Mesenchymal stem cell (in vitro differentiated cells and primary cell): ENCODE measurements around the gene MUC5AC.

ENCODE experiments used
- DNase-seq: peaks from one replicate; pipeline ENCODE4 v3.0.0-alpha.2; 2013
- H2AFZ ChIP-seq: one replicate; pipeline ENCODE4 v1.6.1; 2013; ENCODE audit warnings: low read depth, mild to moderate bottlenecking, control low read depth, inconsistent platforms, low read length, moderate library complexity
- H2AK5ac ChIP-seq: 2 replicates; pipeline ENCODE4 v1.6.1; 2013; ENCODE audit warnings: low read length, moderate library complexity, mild to moderate bottlenecking, inconsistent platforms; ENCODE audit not compliant: severe bottlenecking
- H2BK120ac ChIP-seq: one replicate; pipeline ENCODE4 v1.6.1; 2013; ENCODE audit warnings: low read depth, mild to moderate bottlenecking, inconsistent platforms, low read length, moderate library complexity
- H2BK12ac ChIP-seq, 2 experiments: one replicate each; pipeline ENCODE4 v1.6.1; 2013; ENCODE audit warnings: inconsistent platforms in 2 of 2, low read length in 2 of 2, mild to moderate bottlenecking in 2 of 2, moderate library complexity in 2 of 2, control low read depth in 1 of 2
- H2BK15ac ChIP-seq: one replicate; pipeline ENCODE4 v1.6.1; 2013; ENCODE audit warnings: mild to moderate bottlenecking, low read depth, inconsistent platforms; ENCODE audit not compliant: poor library complexity, severe bottlenecking
- H2BK5ac ChIP-seq: 2 replicates; pipeline ENCODE4 v1.6.1; 2013; ENCODE audit warnings: low read depth, mild to moderate bottlenecking, low read length, control low read depth, inconsistent platforms; ENCODE audit not compliant: poor library complexity, severe bottlenecking
- H3K14ac ChIP-seq, 2 experiments: one replicate each; pipeline ENCODE4 v1.6.1; 2013; ENCODE audit warnings: inconsistent platforms in 2 of 2, low read length in 2 of 2, control low read depth in 1 of 2, mild to moderate bottlenecking in 1 of 2, moderate library complexity in 1 of 2
- H3K18ac ChIP-seq, 2 experiments: one replicate each; pipeline ENCODE4 v1.6.1; 2013; ENCODE audit warnings: inconsistent platforms in 2 of 2, low read length in 2 of 2, control low read depth in 1 of 2, low read depth in 1 of 2, mild to moderate bottlenecking in 1 of 2
- H3K23ac ChIP-seq, 2 experiments: one replicate each; pipeline ENCODE4 v1.6.1; 2013; ENCODE audit warnings: inconsistent platforms in 2 of 2, low read length in 2 of 2, mild to moderate bottlenecking in 2 of 2, moderate library complexity in 2 of 2, control low read depth in 1 of 2
- H3K27ac ChIP-seq: 2 replicates; pipeline ENCODE4 v1.5.1; 2013; ENCODE audit warnings: mild to moderate bottlenecking, moderate library complexity, low read length, control low read depth, inconsistent platforms; ENCODE audit not compliant: poor library complexity, severe bottlenecking
- H3K27me3 ChIP-seq, 2 experiments: 2 replicates each; pipeline versions ENCODE4 v1.6.1 to v1.7.0; 2013; ENCODE audit warnings: low read length in 2 of 2, mild to moderate bottlenecking in 2 of 2, moderate library complexity in 2 of 2, control low read depth in 1 of 2, inconsistent platforms in 1 of 2; ENCODE audit not compliant: control insufficient read depth in 1 of 2, insufficient read depth in 1 of 2
- H3K36me3 ChIP-seq, 2 experiments: 2 replicates each; pipeline versions ENCODE4 v1.6.1 to v1.7.0; 2013; ENCODE audit warnings: low read length in 2 of 2, control low read depth in 1 of 2, inconsistent platforms in 1 of 2, low read depth in 1 of 2, mild to moderate bottlenecking in 1 of 2; ENCODE audit not compliant: insufficient read depth in 2 of 2, control insufficient read depth in 1 of 2
- H3K4ac ChIP-seq, 2 experiments: one replicate each; pipeline ENCODE4 v1.6.1; 2013; ENCODE audit warnings: inconsistent platforms in 2 of 2, low read length in 2 of 2, mild to moderate bottlenecking in 2 of 2, moderate library complexity in 2 of 2, control low read depth in 1 of 2, low read depth in 1 of 2
- H3K4me1 ChIP-seq: 2 replicates; pipeline ENCODE4 v1.6.1; 2013; ENCODE audit warnings: low read depth, low read length, control low read depth; ENCODE audit not compliant: control insufficient read depth, insufficient read depth
- H3K4me2 ChIP-seq: 2 replicates; pipeline ENCODE4 v1.6.1; 2013; ENCODE audit warnings: low read length, mild to moderate bottlenecking, inconsistent platforms; ENCODE audit not compliant: poor library complexity, severe bottlenecking
- H3K4me3 ChIP-seq, 2 experiments: 2 replicates each; pipeline versions ENCODE4 v1.5.1 to v1.7.0; 2013; ENCODE audit warnings: low read length in 2 of 2, mild to moderate bottlenecking in 2 of 2, control low read depth in 1 of 2, low read depth in 1 of 2; ENCODE audit not compliant: insufficient read depth in 1 of 2
- H3K79me1 ChIP-seq: replicated peaks from 2 replicates; pipeline ENCODE4 v1.6.1; 2013; ENCODE audit warnings: mild to moderate bottlenecking, control low read depth, low read length, inconsistent platforms; ENCODE audit not compliant: poor library complexity, severe bottlenecking
- H3K9ac ChIP-seq: 2 replicates; pipeline ENCODE4 v1.7.0; 2013; ENCODE audit warnings: mild to moderate bottlenecking, low read length, moderate library complexity
- H3K9me3 ChIP-seq: 2 replicates; pipeline ENCODE4 v1.7.0; 2013; ENCODE audit warnings: mild to moderate bottlenecking, low read length; ENCODE audit not compliant: control insufficient read depth
- H4K8ac ChIP-seq: one replicate; pipeline ENCODE4 v1.6.1; 2013; ENCODE audit warnings: inconsistent platforms, mild to moderate bottlenecking, low read length, moderate library complexity
- H4K91ac ChIP-seq: one replicate; pipeline ENCODE4 v1.6.1; 2013; ENCODE audit warnings: mild to moderate bottlenecking, low read length, inconsistent platforms
- WGBS: methylation state at CpG from one replicate; pipeline ENCODE4 v1.1.7; 2013; ENCODE audit warnings: mixed read lengths; 5-methylcytosine and 5-hydroxymethylcytosine counted together

MUC5AC gene

GRCh38 chr11:1228101-1228821, 70.5 kb downstream of the MUC5AC start:
- no peak overlapping the region for H3K4me3 ChIP-seq
- WGBS = 93% methylated on average over 31 of the region's 31 CpGs
- no peak overlapping the region for H2BK12ac ChIP-seq
- no peak overlapping the region for H3K18ac ChIP-seq
- no peak overlapping the region for H2AFZ ChIP-seq
- no peak overlapping the region for H3K23ac ChIP-seq
- H3K27me3 ChIP-seq = peaks cover 0 to 40% of the 10 kb centered on the region in 2 experiments
- no peak overlapping the region for H2BK120ac ChIP-seq
- no peaks in the 10 kb centered on the region for H3K36me3 ChIP-seq
- H2BK5ac ChIP-seq = no peak overlapping the region
- no peak overlapping the region for H4K8ac ChIP-seq
- no peak overlapping the region for H3K14ac ChIP-seq
- no peak overlapping the region for H2BK15ac ChIP-seq
- H3K4me2 ChIP-seq = no peak overlapping the region
- no peak overlapping the region for H3K4ac ChIP-seq
- H3K4me1 ChIP-seq = peaks cover 2% of the 10 kb centered on the region
- H3K27ac ChIP-seq = no peak overlapping the region
- DNase-seq = no peak
- H3K9ac ChIP-seq = no peak overlapping the region
- H2AK5ac ChIP-seq = no peak overlapping the region
- no peaks in the 10 kb centered on the region for H3K79me1 ChIP-seq
- no peaks in the 10 kb centered on the region for H3K9me3 ChIP-seq
- H4K91ac ChIP-seq = no peak overlapping the region

- Histone ChIP-seq H3K27ac (no peak overlapping the region), H4K91ac (no peak overlapping the region), H2BK15ac (no peak overlapping the region), H3K4me2 (no peak overlapping the region), H3K36me3 (no peaks in the 10 kb centered on the region), H2BK5ac (no peak overlapping the region), H3K4me1 (peaks cover 2% of the 10 kb centered on the region), H3K18ac (no peak overlapping the region), H4K8ac (no peak overlapping the region), H2AK5ac (no peak overlapping the region), H3K27me3 (peaks cover 0 to 38% of the 10 kb centered on the region in 2 experiments), H3K4ac (no peak overlapping the region), H2BK12ac (no peak overlapping the region), H3K23ac (no peak overlapping the region), H3K4me3 (peak overlapping the region in 1 of 2 experiments; percentile 15), H3K9ac (no peak overlapping the region), H2AFZ (no peak overlapping the region), H3K14ac (no peak overlapping the region), H3K79me1 (no peaks in the 10 kb centered on the region), H2BK120ac (no peak overlapping the region), H3K9me3 (no peaks in the 10 kb centered on the region)
- DNase-seq = no peak
- 82% methylated on average over 18 of the region's 18 CpGs for WGBS
These were observed 71.2 kb downstream of the MUC5AC start for GRCh38 chr11:1228921-1229451.

GRCh38 chr11:1229471-1230120, 71.8 kb downstream of the MUC5AC start:
- Histone ChIP-seq H3K18ac (no peak overlapping the region), H2AK5ac (no peak overlapping the region), H2BK15ac (no peak overlapping the region), H3K9ac (no peak overlapping the region), H3K4ac (no peak overlapping the region), H3K4me2 (no peak overlapping the region), H4K91ac (no peak overlapping the region), H3K4me1 (peaks cover 2% of the 10 kb centered on the region), H2BK120ac (no peak overlapping the region), H3K27ac (no peak overlapping the region), H3K4me3 (peak overlapping the region in 1 of 2 experiments; percentile 15), H3K27me3 (peaks cover 0 to 36% of the 10 kb centered on the region in 2 experiments), H3K14ac (no peak overlapping the region), H2AFZ (no peak overlapping the region), H3K23ac (no peak overlapping the region), H2BK12ac (no peak overlapping the region), H3K36me3 (no peaks in the 10 kb centered on the region), H2BK5ac (no peak overlapping the region), H3K79me1 (no peaks in the 10 kb centered on the region), H4K8ac (no peak overlapping the region), H3K9me3 (no peaks in the 10 kb centered on the region)
- WGBS = 92% methylated on average over 18 of the region's 27 CpGs
- no peak for DNase-seq

- Histone ChIP-seq H3K36me3 (no peaks in the 10 kb centered on the region), H3K4me3 (no peak overlapping the region), H4K91ac (no peak overlapping the region), H2BK5ac (no peak overlapping the region), H3K23ac (no peak overlapping the region), H2BK12ac (no peak overlapping the region), H2BK120ac (no peak overlapping the region), H2AK5ac (no peak overlapping the region), H3K79me1 (no peaks in the 10 kb centered on the region), H3K27me3 (peaks cover 0 to 32% of the 10 kb centered on the region in 2 experiments), H3K14ac (no peak overlapping the region), H3K4me1 (peaks cover 2% of the 10 kb centered on the region), H3K18ac (no peak overlapping the region), H3K9ac (no peak overlapping the region), H4K8ac (no peak overlapping the region), H2BK15ac (no peak overlapping the region), H3K9me3 (no peaks in the 10 kb centered on the region), H2AFZ (no peak overlapping the region), H3K4me2 (no peak overlapping the region), H3K4ac (no peak overlapping the region), H3K27ac (no peak overlapping the region)
- DNase-seq = no peak
- WGBS = 74% methylated on average over 3 of the region's 5 CpGs
These were observed 72.3 kb downstream of the MUC5AC start for GRCh38 chr11:1230121-1230455.
